Ramos (cell line): ENCODE measurements around the gene CFAP53.

Experiments used
- in situ Hi-C: fragments of 300-500 bp; cut with MboI; formaldehyde crosslinking; loops from one replicate; pipeline ENCODE4 v1.14.3; 2022; ENCODE audit warnings: low sequenced_read_pairs; ENCODE audit not compliant: unreplicated experiment

Gene CFAP53

DNA sequence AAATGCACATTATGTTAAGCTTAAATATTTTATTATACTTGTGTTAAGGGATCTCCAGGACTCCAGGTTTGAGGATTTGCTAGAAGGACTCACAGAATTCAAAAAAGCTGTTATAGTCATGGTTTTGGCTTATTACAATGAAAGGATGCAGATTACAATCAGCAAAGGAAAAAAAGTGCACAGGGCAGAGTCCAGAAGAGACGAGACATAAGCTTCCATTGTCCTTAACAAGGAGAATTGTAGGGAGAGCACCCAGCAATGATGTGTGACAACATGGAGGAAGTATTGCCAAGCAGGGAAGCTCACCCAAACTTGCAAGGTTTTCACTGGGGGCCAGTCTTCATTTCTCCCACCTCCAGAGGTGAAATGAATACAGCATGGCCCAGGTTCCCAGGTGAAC, 58.6 kb downstream of the CFAP53 start:
- in situ Hi-C loops = no loop called here

DNA sequence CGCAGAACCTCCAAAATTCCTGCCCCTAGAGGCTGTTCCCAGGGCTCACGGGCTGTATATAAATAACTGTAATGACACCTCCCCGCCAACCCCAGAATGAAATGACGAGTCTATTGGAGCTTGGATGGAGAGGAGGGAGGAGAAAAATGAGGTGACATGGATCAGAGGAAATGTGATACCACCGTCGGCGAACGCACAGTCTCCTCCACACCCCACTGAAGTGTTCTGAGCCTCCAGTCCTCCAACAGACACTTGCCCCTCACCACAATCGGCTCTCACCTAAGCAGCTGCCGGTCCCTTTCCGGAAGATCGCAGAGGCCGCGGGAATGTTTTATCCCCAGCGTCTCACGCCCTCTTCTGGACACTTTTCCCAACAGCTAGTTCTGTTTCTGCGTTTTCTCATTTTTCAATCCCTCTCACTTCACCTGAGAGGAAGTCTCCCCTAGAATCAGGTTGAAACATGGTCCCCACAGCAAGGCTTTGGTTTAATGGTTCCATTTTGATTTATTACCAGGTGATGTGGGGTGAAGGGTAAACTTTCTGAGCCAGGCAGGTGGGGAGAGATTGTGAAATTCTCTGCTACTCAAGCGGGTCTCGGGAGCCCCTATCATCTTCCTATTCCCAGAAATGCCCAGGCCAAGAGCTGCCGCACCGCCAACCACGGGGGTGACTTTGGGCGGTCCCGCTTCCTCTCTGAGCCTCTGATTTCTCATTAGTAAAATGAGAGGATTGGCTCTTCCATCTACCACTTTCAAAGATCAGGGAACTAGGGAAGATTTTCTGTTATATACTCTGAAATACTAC, 62.3 kb downstream of the CFAP53 start:
- in situ Hi-C loops = no loop called here

DNA sequence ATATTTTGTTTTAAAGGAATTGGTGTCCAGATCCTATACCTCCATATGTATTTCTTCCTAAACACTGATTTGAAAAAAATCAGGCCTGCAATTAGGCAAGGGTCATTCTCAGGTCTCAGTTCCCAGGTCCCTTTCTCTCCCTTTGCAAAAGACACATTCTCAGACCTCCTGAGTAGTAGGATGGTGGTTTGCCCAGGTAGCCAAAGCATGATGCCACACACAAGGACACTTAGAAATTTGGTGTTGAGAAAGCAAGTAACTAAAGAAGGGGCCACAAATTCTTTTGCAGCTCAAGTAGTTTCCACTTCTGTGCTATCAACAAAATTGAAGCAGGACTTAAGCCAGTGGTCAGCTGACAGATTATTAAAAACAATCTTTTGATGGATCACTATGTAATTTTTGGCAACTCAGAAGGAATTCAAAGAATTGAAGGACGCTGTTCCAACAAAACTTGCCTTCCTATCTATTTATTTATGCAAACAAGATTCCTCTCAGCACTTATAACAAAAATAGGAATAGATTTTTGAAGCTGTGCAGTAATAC, 64.7 kb downstream of the CFAP53 start:
- in situ Hi-C loops = no loop called here

- in situ Hi-C loops = no loop called here
Measured at GRCh38 chr18:50199921-50200320, 66.4 kb downstream of the CFAP53 start.

- in situ Hi-C loops = no loop called here
Measured at GRCh38 chr18:50199346-50199855, 66.9 kb downstream of the CFAP53 start.

GRCh38 chr18:50196261-50196660, 70.0 kb downstream of the CFAP53 start:
- in situ Hi-C loops = no loop called here

- in situ Hi-C loops = no loop called here
Measured at GRCh38 chr18:50195689-50196088, 70.6 kb downstream of the CFAP53 start.

- in situ Hi-C loops = no loop called here
Measured at GRCh38 chr18:50194631-50195532, 71.4 kb downstream of the CFAP53 start, which contains the start of gene MYO5B. Gene MYO5B, minus strand, starts transcription at chr18:50195147. Its CDS starts 354 bp downstream, at chr18:50194793.

DNA sequence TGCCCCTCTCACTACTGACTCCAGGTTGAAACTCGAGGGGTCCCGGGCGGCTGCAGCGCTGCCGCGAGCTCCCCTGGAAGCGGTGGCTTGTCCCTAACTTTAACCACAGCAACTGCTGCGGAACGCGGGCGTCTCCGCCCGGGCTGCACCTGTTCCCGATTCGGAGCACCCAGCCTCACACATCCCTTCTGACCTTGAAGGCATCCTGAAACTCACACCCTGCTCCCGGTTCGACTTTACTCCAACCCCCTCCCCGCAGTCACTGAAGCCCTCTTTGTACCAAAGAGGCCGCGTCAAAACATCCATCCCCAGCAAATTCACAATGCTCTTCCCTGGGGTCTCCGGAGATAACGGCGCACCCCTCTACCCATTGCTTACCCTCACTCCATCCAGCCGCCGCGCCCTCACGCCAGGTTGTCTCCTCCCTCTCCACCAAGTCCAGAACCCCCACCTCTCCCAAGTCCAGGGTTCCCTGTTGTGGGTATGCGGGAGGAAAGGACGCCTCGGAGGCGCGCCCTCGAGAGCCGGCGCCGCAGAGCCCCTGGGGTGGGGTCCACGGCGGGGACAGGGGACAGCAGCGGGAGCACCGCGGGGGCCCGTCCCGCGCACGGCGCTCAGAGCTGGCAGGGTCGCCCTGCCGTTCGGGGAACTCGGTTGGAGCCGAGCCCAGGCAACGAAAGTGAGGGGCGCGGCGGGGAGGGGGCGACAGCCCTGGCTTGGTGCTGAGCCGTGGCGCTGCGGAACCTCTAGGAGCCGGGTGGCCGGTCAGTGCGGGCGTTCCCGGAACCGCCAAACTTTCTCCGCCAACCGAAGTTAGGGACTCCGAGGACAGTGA, 72.3 kb downstream of the CFAP53 start:
- in situ Hi-C loops = no loop called here

- in situ Hi-C loops = no loop called here
Measured at GRCh38 chr18:50192995-50193795, 73.1 kb downstream of the CFAP53 start.

DNA sequence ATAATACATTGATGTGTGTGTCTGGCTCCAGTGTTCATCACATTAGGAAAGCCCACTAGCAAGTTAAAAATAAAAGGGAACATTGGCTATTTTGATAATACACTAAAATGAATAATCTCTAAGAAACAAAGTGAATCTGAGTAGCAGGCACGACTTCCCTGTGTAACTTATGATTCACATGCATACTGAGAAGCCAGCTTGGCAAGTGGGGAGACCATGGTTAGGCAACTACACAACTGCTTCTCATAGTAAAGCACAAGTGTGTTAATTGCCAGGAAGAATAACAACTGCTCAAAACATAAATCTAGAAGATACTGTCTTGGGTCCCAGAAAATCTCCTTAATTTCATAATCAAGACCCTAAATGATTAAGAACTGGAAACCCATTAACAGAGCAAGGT, 75.4 kb downstream of the CFAP53 start:
- in situ Hi-C loops = no loop called here

DNA sequence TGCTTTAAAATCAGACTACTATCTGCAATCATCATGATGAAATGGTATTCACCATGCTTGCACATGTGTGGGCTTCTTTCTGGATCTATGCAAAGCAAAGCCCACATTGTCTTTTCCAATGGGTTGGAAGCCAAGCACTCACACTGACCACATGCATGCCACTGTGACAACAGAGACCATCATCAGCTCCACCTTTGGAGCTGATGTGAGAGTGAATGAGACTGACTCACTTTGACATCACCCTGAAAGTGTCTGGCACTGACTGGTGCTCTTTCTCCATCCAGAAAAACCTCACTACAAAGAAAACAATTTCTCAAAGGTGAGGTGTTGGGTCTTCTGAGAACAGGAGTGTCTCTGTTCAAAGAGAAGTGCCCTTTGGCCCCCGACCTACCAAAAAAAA, 76.1 kb downstream of the CFAP53 start:
- in situ Hi-C loops = no loop called here

DNA sequence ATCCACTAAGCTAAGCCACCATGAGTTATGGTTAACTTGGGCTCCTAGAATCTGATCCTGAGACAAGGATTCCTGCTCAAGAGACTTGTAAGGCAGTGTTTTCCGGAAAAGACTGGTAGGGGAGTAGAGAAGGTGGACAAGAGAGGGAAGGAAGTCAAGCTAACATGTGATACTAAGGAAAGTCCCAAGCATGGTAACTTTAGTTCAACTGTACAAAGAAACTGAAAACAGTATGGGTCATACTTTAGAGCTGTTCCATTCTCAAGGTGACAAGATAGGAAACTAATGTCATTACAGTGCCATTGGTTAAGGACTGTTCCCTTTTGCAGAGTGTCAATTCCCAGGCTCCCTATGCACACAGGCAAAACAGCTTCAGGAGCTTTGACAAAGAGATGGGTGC, 77.1 kb downstream of the CFAP53 start:
- in situ Hi-C loops = no loop called here

GRCh38 chr18:50188652-50189051, 77.6 kb downstream of the CFAP53 start:
- in situ Hi-C loops = no loop called here

- in situ Hi-C loops = no loop called here
Measured at GRCh38 chr18:50187659-50188058, 78.6 kb downstream of the CFAP53 start.

GRCh38 chr18:50186385-50186784, 79.9 kb downstream of the CFAP53 start:
- in situ Hi-C loops = no loop called here

GRCh38 chr18:50183556-50183955, 82.7 kb downstream of the CFAP53 start:
- in situ Hi-C loops = no loop called here

DNA sequence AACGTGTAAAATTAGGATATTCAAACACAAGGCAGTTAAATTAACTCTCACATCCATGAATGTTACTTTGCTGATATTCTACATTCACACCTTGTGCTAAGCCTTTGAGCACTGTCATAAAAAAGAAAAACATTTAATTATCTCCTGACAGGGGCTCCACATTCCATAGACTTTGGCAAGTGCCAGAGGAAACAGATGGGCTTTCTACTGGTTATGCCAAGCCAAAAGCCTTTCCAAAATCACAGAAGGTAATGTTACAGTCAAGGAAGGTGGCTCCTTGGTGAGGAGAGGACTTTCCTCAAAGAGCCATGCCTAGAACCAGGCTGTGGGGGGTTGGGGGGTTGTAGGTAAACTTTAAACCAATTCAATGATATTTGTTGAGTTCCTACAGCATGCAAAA, 83.8 kb downstream of the CFAP53 start:
- in situ Hi-C loops = no loop called here

- in situ Hi-C loops = no loop called here
Measured at GRCh38 chr18:50181590-50181989, 84.7 kb downstream of the CFAP53 start.
